Lower leg skin (tissue), 4 donors: ENCODE data around the gene CTNNA2. TPM values are rescaled to one million over a fixed set of nuclear protein-coding genes. Genes with fewer than 3 reads are reported as not detected.

Experiments used
- DNase-seq, 2 donors: peaks; one replicate each; pipeline ENCODE4 v3.0.0-alpha.2; 2019; ENCODE audit warnings: low spot score in 2 of 2
- H3K4me3 ChIP-seq: fragments of 200-600 bp; sonication (generic); 2 replicates; pipeline ENCODE4 v1.5.1; 2017; ENCODE audit warnings: mild to moderate bottlenecking, low read depth; ENCODE audit not compliant: poor library complexity, severe bottlenecking
- CTCF ChIP-seq, 3 donors: fragments of 450-650 bp; IDR thresholded peaks; one replicate each; pipeline ENCODE4 v1.5.1; 2016; ENCODE audit warnings: antibody characterized with exemption in 3 of 3, mild to moderate bottlenecking in 3 of 3, moderate library complexity in 2 of 3
- POLR2A ChIP-seq, 2 donors: fragments of 450-650 bp; IDR thresholded peaks; one replicate each; pipeline ENCODE4 v1.6.1; 2016 to 2017; ENCODE audit warnings: antibody characterized with exemption in 2 of 2, mild to moderate bottlenecking in 1 of 2, moderate library complexity in 1 of 2
- WGBS, 2 donors: methylation state at CpG; one replicate each; pipeline ENCODE4 v1.1.5; 2018; 5-methylcytosine and 5-hydroxymethylcytosine counted together
- intact Hi-C: fragments of 100-400 bp; cut with DNase I; formaldehyde crosslinking; loops from one replicate; pipeline ENCODE4 v1.15.0; 2023; ENCODE audit warnings: low total_unique reads
- total RNA-seq, 4 donors: library from RNA; depleted of rRNA; stranded (reverse); fragments of >200 nt; gene quantifications; one replicate each; pipeline ENCODE4 v1.1.0, GENCODE V29; 2016

Gene CTNNA2
- total RNA-seq, 4 donors from 2014 or later = not detected

DNA sequence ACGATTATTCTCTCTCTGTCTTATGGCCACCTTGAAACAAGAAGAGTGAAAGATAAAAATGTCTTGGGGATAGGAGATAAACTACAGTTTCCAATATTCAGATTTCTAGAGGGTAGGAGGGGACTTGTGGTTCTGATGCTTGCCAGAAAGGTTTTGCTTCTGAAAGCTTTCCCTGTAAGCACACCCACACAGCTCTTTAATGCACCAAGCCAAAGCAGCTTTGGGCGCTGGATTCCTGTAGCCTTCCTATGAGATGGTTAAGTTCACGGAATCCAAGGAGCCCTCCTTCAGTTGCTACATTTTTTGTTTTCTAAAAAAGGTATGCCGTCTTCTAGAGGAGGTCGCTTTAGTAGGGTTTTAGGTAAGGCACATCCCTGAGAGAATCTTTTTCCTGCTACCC is 786.8 kb downstream of the CTNNA2 start:
- DNase-seq = no peak
- intact Hi-C loops = no loop called here
- TF ChIP-seq POLR2A (IDR thresholded peaks at IDR 0.05) (no peak), CTCF (IDR thresholded peaks at IDR 0.05) (no peak)
- no peak overlapping the region for H3K4me3 ChIP-seq
- WGBS, 2 donors = 47 to 52% methylated on average over 5 of the region's 5 CpGs

DNA sequence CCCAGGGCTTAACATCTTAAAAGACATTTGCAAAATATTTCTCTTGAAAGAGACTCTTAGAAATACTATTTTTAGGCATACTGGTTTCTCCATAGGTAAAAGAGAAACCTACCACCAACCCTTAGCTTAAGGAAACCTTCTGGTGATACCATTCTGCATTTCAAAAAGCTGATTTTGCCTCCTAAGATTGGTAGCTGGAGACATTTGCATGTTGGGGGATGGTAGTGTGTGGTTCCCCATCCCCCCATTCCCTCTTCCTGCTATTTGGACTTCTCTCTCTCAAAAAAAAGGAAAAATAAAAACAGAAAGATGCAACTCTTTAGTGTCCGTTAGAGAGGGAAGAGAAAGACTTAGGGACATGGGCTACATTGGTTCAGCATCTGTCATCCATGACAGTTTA is 787.5 kb downstream of the CTNNA2 start:
- intact Hi-C loops = no loop called here
- TF ChIP-seq CTCF (IDR thresholded peaks at IDR 0.05) (no peak), POLR2A (IDR thresholded peaks at IDR 0.05) (no peak)
- H3K4me3 ChIP-seq = no peak overlapping the region
- WGBS, 2 donors = 44 to 71% methylated on average over 1 of the region's 1 CpG
- no peak for DNase-seq

DNA sequence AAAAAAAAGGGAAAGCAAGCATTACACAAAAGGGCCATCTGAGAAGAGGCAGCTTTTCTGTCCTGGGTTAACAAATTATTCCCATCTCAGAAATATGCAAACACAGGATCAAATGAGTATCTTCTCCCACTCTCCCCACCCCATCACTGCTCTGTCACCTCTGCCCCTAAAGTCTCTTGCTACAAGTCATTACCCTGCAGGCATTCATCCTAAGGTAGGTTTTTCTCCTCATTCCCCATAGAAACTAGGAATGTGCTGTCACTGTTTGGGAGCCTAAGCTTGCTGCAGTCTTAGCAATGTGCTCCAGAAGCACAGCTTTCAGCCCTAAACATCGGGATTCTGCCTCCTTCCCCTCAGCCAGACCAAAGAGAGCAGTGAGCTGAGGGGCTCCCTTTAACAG is 788.1 kb downstream of the CTNNA2 start:
- 13 to 17% methylated on average over 1 of the region's 1 CpG for WGBS, 2 donors
- no peak overlapping the region for H3K4me3 ChIP-seq
- intact Hi-C loops = no loop called here
- no peak for DNase-seq
- no peak for TF ChIP-seq POLR2A (IDR thresholded peaks at IDR 0.05)
- TF ChIP-seq CTCF (IDR thresholded peaks at IDR 0.05) = no peak

- no peak overlapping the region for H3K4me3 ChIP-seq
- no peak for DNase-seq
- 14 to 22% methylated on average over 12 of the region's 12 CpGs for whole genome bisulfite sequencing, 2 donors
- intact Hi-C loops = no loop called here
- no peak for TF ChIP-seq POLR2A (IDR thresholded peaks at IDR 0.05)
- no peak for TF ChIP-seq CTCF (IDR thresholded peaks at IDR 0.05)
Observed at GRCh38 chr2:80302001-80302313, 789.1 kb downstream of the CTNNA2 start.

DNA sequence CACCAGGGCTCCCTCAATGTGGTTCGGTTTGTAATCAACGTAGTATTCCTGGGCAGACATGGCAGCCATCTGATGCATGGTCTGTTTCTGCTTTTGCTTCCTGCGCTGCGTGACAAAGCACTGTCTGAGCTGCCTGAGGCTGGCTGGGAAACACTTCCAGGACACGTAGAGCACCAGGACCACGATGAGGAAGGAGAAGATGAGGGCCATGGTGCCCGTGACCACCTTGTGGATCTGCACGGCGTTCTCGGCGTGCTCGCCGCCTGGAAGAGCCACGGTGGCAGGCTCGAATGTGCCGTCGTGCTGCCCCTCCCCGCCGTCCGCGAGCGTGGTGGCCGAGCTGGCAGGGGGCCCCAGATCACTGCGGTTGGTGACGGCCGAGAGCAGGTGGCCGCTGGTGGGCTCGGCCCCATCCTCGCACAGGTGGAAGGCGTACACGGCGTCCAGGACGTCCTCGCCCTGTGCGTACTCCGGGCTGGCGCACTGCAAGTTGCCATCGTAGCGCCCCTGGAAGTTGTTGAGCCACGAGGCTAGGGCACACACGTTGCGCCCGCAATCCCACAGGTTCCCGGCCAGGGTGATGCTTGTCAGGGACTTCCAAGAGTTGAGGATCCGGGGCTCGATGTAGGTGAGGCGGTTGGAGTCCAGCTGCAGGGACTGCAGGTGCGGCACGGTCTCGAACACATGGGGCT is 789.6 kb downstream of the CTNNA2 start:
- TF ChIP-seq POLR2A (IDR thresholded peaks at IDR 0.05) (no peak), CTCF (IDR thresholded peaks at IDR 0.05) (no peak)
- no peak overlapping the region for H3K4me3 ChIP-seq
- WGBS, 2 donors = 3% methylated on average over 29 to 41 of the region's 50 CpGs
- no peak for DNase-seq
- intact Hi-C loops = no loop called here
